MG63 (cell line): Measurements from ENCODE around the gene FAM20B. TPM values are rescaled to one million over a fixed set of nuclear protein-coding genes. Genes with fewer than 3 reads are reported as not detected.
"Not testable (repeated sequence)": the region's sequence is repeated elsewhere in the genome, so short reads cannot be mapped to it uniquely, and the experiment has no call there.

ENCODE experiments used
- DNase-seq: peaks from one replicate; pipeline ENCODE4 v3.0.0-alpha.2; 2020
- H3K27me3 ChIP-seq: fragments of 250-450 bp; sonication (Bioruptor Pico); 2 replicates; pipeline ENCODE4 v1.5.1; 2020; ENCODE audit warnings: mild to moderate bottlenecking, moderate library complexity
- H3K36me3 ChIP-seq: fragments of 250-450 bp; sonication (Bioruptor Pico); 2 replicates; pipeline ENCODE4 v1.5.1; 2020; ENCODE audit warnings: mild to moderate bottlenecking, moderate library complexity
- H3K4me3 ChIP-seq: fragments of 250-450 bp; sonication (Bioruptor Pico); 2 replicates; pipeline ENCODE4 v1.5.1; 2020; ENCODE audit warnings: mild to moderate bottlenecking, moderate library complexity
- H3K9me3 ChIP-seq: fragments of 250-450 bp; sonication (Bioruptor Pico); 2 replicates; pipeline ENCODE4 v1.5.1; 2020; ENCODE audit warnings: mild to moderate bottlenecking, moderate library complexity
- total RNA-seq: library from RNA; depleted of rRNA; stranded (reverse); fragments of >200 nt; shearing (Covaris generic); gene quantifications from 2 replicates; pipeline ENCODE4 v1.2.3, GENCODE V29; 2014; ENCODE audit warnings: low replicate concordance

FAM20B gene
- total RNA-seq, 1 experiment from 2014 or later, result 29.6 TPM

GRCh38 chr1:179038528-179039281 is 13.0 kb downstream of the FAM20B start:
- no peaks in the 10 kb centered on the region for H3K27me3 ChIP-seq
- no peak for DNase-seq
- peaks cover 4% of the 10 kb centered on the region; the same call in 1 of the 2 replicates for H3K36me3 ChIP-seq
- H3K4me3 ChIP-seq, result no peak overlapping the region
- H3K9me3 ChIP-seq, result no peaks in the 10 kb centered on the region

GRCh38 chr1:179039502-179040174 is 13.9 kb downstream of the FAM20B start:
- peaks cover 13% of the 10 kb centered on the region for H3K36me3 ChIP-seq
- H3K9me3 ChIP-seq, H3K4me3 ChIP-seq, H3K27me3 ChIP-seq, DNase-seq: not testable (repeated sequence)

GRCh38 chr1:179040175-179040551 is 14.5 kb downstream of the FAM20B start:
- not testable (repeated sequence) for H3K4me3 ChIP-seq, H3K9me3 ChIP-seq, DNase-seq, H3K27me3 ChIP-seq
- peaks cover 15% of the 10 kb centered on the region for H3K36me3 ChIP-seq

- Histone ChIP-seq H3K9me3 (no peaks in the 10 kb centered on the region), H3K36me3 (peaks cover 15% of the 10 kb centered on the region), H3K27me3 (no peaks in the 10 kb centered on the region), H3K4me3 (no peak overlapping the region)
- DNase-seq, result no peak
These were observed 16.4 kb downstream of the FAM20B start for GRCh38 chr1:179042087-179042486.

GRCh38 chr1:179042700-179043099 is 17.0 kb downstream of the FAM20B start:
- no peaks in the 10 kb centered on the region for H3K27me3 ChIP-seq
- peaks cover 15% of the 10 kb centered on the region for H3K36me3 ChIP-seq
- DNase-seq, result no peak
- H3K4me3 ChIP-seq, result no peak overlapping the region
- H3K9me3 ChIP-seq, result no peaks in the 10 kb centered on the region

GRCh38 chr1:179043266-179043665 is 17.6 kb downstream of the FAM20B start:
- no peak for DNase-seq

GRCh38 chr1:179043907-179044306 is 18.2 kb downstream of the FAM20B start:
- Histone ChIP-seq H3K9me3 (no peaks in the 10 kb centered on the region), H3K4me3 (no peak overlapping the region), H3K36me3 (peaks cover 23% of the 10 kb centered on the region), H3K27me3 (no peaks in the 10 kb centered on the region)
- DNase-seq, result no peak

More at GRCh38 chr1:179043266-179043665, 17.6 kb downstream of the FAM20B start:
- Histone ChIP-seq H3K27me3 (no peaks in the 10 kb centered on the region), H3K4me3 (no peak overlapping the region), H3K9me3 (no peaks in the 10 kb centered on the region), H3K36me3 (peaks cover 18% of the 10 kb centered on the region)

GRCh38 chr1:179046808-179047635 is 21.3 kb downstream of the FAM20B start:
- DNase-seq, result no peak
- no peak overlapping the region for H3K4me3 ChIP-seq
- H3K9me3 ChIP-seq, result no peaks in the 10 kb centered on the region
- H3K36me3 ChIP-seq, result peaks cover 33% of the 10 kb centered on the region
- no peaks in the 10 kb centered on the region for H3K27me3 ChIP-seq

- H3K27me3 ChIP-seq, result no peaks in the 10 kb centered on the region
- no peak for DNase-seq
- H3K4me3 ChIP-seq, result no peak overlapping the region
- peaks cover 33% of the 10 kb centered on the region for H3K36me3 ChIP-seq
- H3K9me3 ChIP-seq, result no peaks in the 10 kb centered on the region
These were observed 21.9 kb downstream of the FAM20B start for GRCh38 chr1:179047636-179047997.

- Histone ChIP-seq H3K36me3 (peaks cover 33% of the 10 kb centered on the region), H3K9me3 (no peaks in the 10 kb centered on the region), H3K27me3 (no peaks in the 10 kb centered on the region), H3K4me3 (no peak overlapping the region)
- DNase-seq, result no peak
These were observed 22.8 kb downstream of the FAM20B start for GRCh38 chr1:179048339-179049124.

GRCh38 chr1:179052776-179053175 is 27.1 kb downstream of the FAM20B start:
- DNase-seq, result no peak
- no peak overlapping the region for H3K4me3 ChIP-seq
- H3K27me3 ChIP-seq, result no peaks in the 10 kb centered on the region
- no peaks in the 10 kb centered on the region; the same call in 1 of the 2 replicates for H3K9me3 ChIP-seq
- H3K36me3 ChIP-seq, result peaks cover 52% of the 10 kb centered on the region

- no peak overlapping the region for H3K4me3 ChIP-seq
- no peaks in the 10 kb centered on the region; the same call in 1 of the 2 replicates for H3K9me3 ChIP-seq
- DNase-seq, result no peak
- H3K36me3 ChIP-seq, result peaks cover 48% of the 10 kb centered on the region
- no peaks in the 10 kb centered on the region for H3K27me3 ChIP-seq
These were observed 27.8 kb downstream of the FAM20B start for GRCh38 chr1:179053486-179053885.

- DNase-seq, result no peak
- Histone ChIP-seq H3K9me3 (no peaks in the 10 kb centered on the region; the same call in 1 of the 2 replicates), H3K4me3 (no peak overlapping the region), H3K36me3 (peaks cover 47% of the 10 kb centered on the region), H3K27me3 (no peaks in the 10 kb centered on the region)
These were observed 30.2 kb downstream of the FAM20B start for GRCh38 chr1:179055937-179056336.

- no peak overlapping the region for H3K4me3 ChIP-seq
- no peak for DNase-seq
- H3K27me3 ChIP-seq, result no peaks in the 10 kb centered on the region
- peaks cover 60% of the 10 kb centered on the region for H3K36me3 ChIP-seq
- no peaks in the 10 kb centered on the region; the same call in 1 of the 2 replicates for H3K9me3 ChIP-seq
These were observed 33.1 kb downstream of the FAM20B start for GRCh38 chr1:179058487-179059483.
